IMR-90 (cell line): ENCODE results near the gene OGG1. TPM values are rescaled to one million over a fixed set of nuclear protein-coding genes. Genes with fewer than 3 reads are reported as not detected.

ENCODE experiments used
- NFE2L2 ChIP-seq: fragments of 150-350 bp; IDR thresholded peaks from 2 replicates; pipeline ENCODE4 v1.6.1; 2016; ENCODE audit warnings: low read depth, mild to moderate bottlenecking, low read length
- RCOR1 ChIP-seq: IDR thresholded peaks from 2 replicates; pipeline ENCODE4 v1.6.1; 2012; ENCODE audit warnings: mild to moderate bottlenecking, low read length, improper control_type of control experiment; ENCODE audit not compliant: insufficient replicate concordance
- RFX5 ChIP-seq: IDR thresholded peaks from 2 replicates; pipeline ENCODE4 v1.8.0; 2012; ENCODE audit warnings: low read depth, mild to moderate bottlenecking, low read length, moderate library complexity
- polyA plus RNA-seq, 3 experiments: library from polyadenylated mRNA; depleted of rRNA; stranded (reverse); fragments of >200 nt; gene quantifications; 2 replicates each; pipeline ENCODE4 v1.2.3, GENCODE V29; 2012; ENCODE audit warnings: low replicate concordance in 1 of 3
- total RNA-seq: library from RNA; depleted of rRNA; stranded (reverse); fragments of >200 nt; gene quantifications from 2 replicates; pipeline ENCODE4 v1.2.3, GENCODE V29; 2012

OGG1 gene
- total and polyA plus RNA-seq, 2 of the 4 experiments (the other 2 are of a cell fraction), result 14.9 to 25.6 TPM

GRCh38 chr3:9731206-9732079, 18.3 kb upstream of the OGG1 start, which contains the start of gene BRPF1 (continued):
- TF ChIP-seq NFE2L2 (no peak), RFX5 (no peak), RCOR1 (no peak)
